WI38 (cell line): ENCODE measurements around the gene CENPVL3.

Experiments
- H3K4me3 ChIP-seq: 2 replicates; pipeline ENCODE4 v1.5.1; 2011; ENCODE audit warnings: low read depth, mild to moderate bottlenecking, control low read depth, low read length
- CTCF ChIP-seq: IDR thresholded peaks from 2 replicates; pipeline ENCODE4 v1.5.1; 2012; ENCODE audit warnings: low read depth, mild to moderate bottlenecking, control low read depth, low read length

Gene CENPVL3

GRCh38 chrX:51606446-51606845 lies 12.3 kb downstream of the CENPVL3 start:
- no peak overlapping the region for H3K4me3 ChIP-seq
- TF ChIP-seq CTCF: no peak

- H3K4me3 ChIP-seq: no peak overlapping the region
- no peak for TF ChIP-seq CTCF
Measured at GRCh38 chrX:51598899-51599298, 19.8 kb downstream of the CENPVL3 start.

- no peak for TF ChIP-seq CTCF
Measured at GRCh38 chrX:51571874-51572273, 46.8 kb downstream of the CENPVL3 start.

DNA sequence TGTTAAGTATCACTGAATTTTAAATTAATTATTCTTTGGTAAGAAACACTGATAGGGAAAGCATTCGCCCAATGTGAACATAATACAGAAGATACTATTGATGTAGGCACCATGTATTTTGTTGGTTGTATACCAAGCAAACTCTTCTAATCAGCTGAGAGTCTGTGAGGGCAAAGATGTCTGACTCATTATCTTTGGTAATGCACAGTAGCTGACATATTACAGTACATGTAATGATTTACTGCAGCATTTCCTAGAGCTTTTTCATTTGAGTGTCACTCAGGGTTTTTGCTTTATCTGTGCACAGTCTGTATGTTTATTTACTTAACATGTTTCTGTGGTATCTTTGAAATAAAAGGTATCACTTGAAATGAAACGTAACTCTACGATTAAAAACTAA lies 49.2 kb downstream of the CENPVL3 start:
- H3K4me3 ChIP-seq: no peak overlapping the region
- TF ChIP-seq CTCF: no peak

More at GRCh38 chrX:51571874-51572273, 46.8 kb downstream of the CENPVL3 start:
- no peak overlapping the region for H3K4me3 ChIP-seq

- no peak overlapping the region for H3K4me3 ChIP-seq
- no peak for TF ChIP-seq CTCF
Measured at GRCh38 chrX:51568586-51568985, 50.1 kb downstream of the CENPVL3 start.
